Osteoblast (primary cell): ENCODE data around the gene CTSH. TPM values are rescaled to one million over a fixed set of nuclear protein-coding genes. Genes with fewer than 3 reads are reported as not detected.
A peak's percentile ranks its signal among the peaks of the same experiment; 100 is the strongest.

ENCODE experiments used
- DNase-seq: peaks from one replicate; pipeline ENCODE4 v3.0.0; 2011; ENCODE audit warnings: low spot score, mixed read lengths; ENCODE audit not compliant: insufficient read length; ENCODE audit errors: missing footprints
- H2AFZ ChIP-seq: 2 replicates; pipeline ENCODE4 v1.6.0; 2011; ENCODE audit warnings: mild to moderate bottlenecking, low read length
- H3K27ac ChIP-seq: 2 replicates; pipeline ENCODE4 v1.5.1; 2011; ENCODE audit warnings: mild to moderate bottlenecking, low read depth, low read length, moderate library complexity
- H3K27me3 ChIP-seq: 2 replicates; pipeline ENCODE4 v1.6.0; 2012; ENCODE audit warnings: mild to moderate bottlenecking, control low read depth, inconsistent platforms, low read length, moderate library complexity; ENCODE audit not compliant: insufficient read depth
- H3K36me3 ChIP-seq: 2 replicates; pipeline ENCODE4 v1.5.1; 2011; ENCODE audit warnings: mild to moderate bottlenecking, low read length, control low read depth, moderate library complexity; ENCODE audit not compliant: insufficient read depth
- H3K4me1 ChIP-seq: 2 replicates; pipeline ENCODE4 v1.5.1; 2011; ENCODE audit warnings: mild to moderate bottlenecking, low read length, control low read depth, moderate library complexity; ENCODE audit not compliant: insufficient read depth
- H3K4me2 ChIP-seq: 2 replicates; pipeline ENCODE4 v1.6.0; 2011; ENCODE audit warnings: mild to moderate bottlenecking, low read length; ENCODE audit not compliant: insufficient read depth
- H3K4me3 ChIP-seq: fragments of 200-600 bp; sonication (generic); 3 replicates; pipeline ENCODE4 v1.5.1; 2012; ENCODE audit warnings: mild to moderate bottlenecking, low read length, inconsistent platforms; ENCODE audit not compliant: insufficient read depth
- H3K79me2 ChIP-seq: 2 replicates; pipeline ENCODE4 v1.6.0; 2012; ENCODE audit warnings: mild to moderate bottlenecking, low read length, control low read depth, inconsistent platforms; ENCODE audit not compliant: insufficient read depth
- H3K9me3 ChIP-seq: 2 replicates; pipeline ENCODE4 v1.5.1; 2011; ENCODE audit warnings: low read depth, low read length, control low read depth
- H4K20me1 ChIP-seq: 2 replicates; pipeline ENCODE4 v1.6.0; 2012; ENCODE audit warnings: mild to moderate bottlenecking, low read length, control low read depth; ENCODE audit not compliant: insufficient read depth
- CTCF ChIP-seq: IDR thresholded peaks from 2 replicates; pipeline ENCODE4 v1.5.1; 2011; ENCODE audit warnings: mild to moderate bottlenecking, low read depth, low read length, moderate library complexity; ENCODE audit errors: extremely low read depth
- total RNA-seq: library from RNA; depleted of rRNA; stranded (reverse); fragments of >200 nt; gene quantifications from 2 replicates; pipeline ENCODE4 v1.2.3, GENCODE V29; 2012

The CTSH gene
- total RNA-seq, 1 donor = 4.7 TPM

- no peak overlapping the region for H3K4me2 ChIP-seq
- H3K27ac ChIP-seq = peak overlapping the region; percentile 59
- DNase-seq = peak; percentile 74
- H3K79me2 ChIP-seq = peaks cover 26% of the 10 kb centered on the region
- no peak for TF ChIP-seq CTCF
- H3K4me3 ChIP-seq = no peak overlapping the region
- no peak overlapping the region for H2AFZ ChIP-seq
- H3K4me1 ChIP-seq = peaks cover 16% of the 10 kb centered on the region
- peaks cover 74% of the 10 kb centered on the region for H3K36me3 ChIP-seq
- H3K27me3 ChIP-seq = no peaks in the 10 kb centered on the region
- H4K20me1 ChIP-seq = peaks cover 37% of the 10 kb centered on the region
- no peaks in the 10 kb centered on the region for H3K9me3 ChIP-seq
Measured at GRCh38 chr15:78915341-78916087, 29.3 kb downstream of the CTSH start.

GRCh38 chr15:78914027-78914764 is 30.6 kb downstream of the CTSH start:
- Histone ChIP-seq H3K4me3 (no peak overlapping the region), H3K4me2 (no peak overlapping the region), H3K4me1 (peaks cover 16% of the 10 kb centered on the region), H3K9me3 (no peaks in the 10 kb centered on the region), H3K27ac (peak overlapping the region; percentile 35), H3K79me2 (peaks cover 34% of the 10 kb centered on the region), H2AFZ (no peak overlapping the region), H3K36me3 (peaks cover 75% of the 10 kb centered on the region), H3K27me3 (no peaks in the 10 kb centered on the region), H4K20me1 (peaks cover 47% of the 10 kb centered on the region)
- DNase-seq = peak; percentile 76
- TF ChIP-seq CTCF = peak; percentile 47

- Histone ChIP-seq H2AFZ (no peak overlapping the region), H4K20me1 (peaks cover 49% of the 10 kb centered on the region), H3K4me3 (no peak overlapping the region), H3K79me2 (peaks cover 40% of the 10 kb centered on the region), H3K27me3 (no peaks in the 10 kb centered on the region), H3K4me1 (peaks cover 16% of the 10 kb centered on the region), H3K27ac (no peak overlapping the region), H3K4me2 (no peak overlapping the region), H3K9me3 (no peaks in the 10 kb centered on the region), H3K36me3 (peaks cover 78% of the 10 kb centered on the region)
- TF ChIP-seq CTCF = no peak
- no peak for DNase-seq
Measured at GRCh38 chr15:78913012-78913411, 31.8 kb downstream of the CTSH start.

GRCh38 chr15:78912316-78912715 is 32.5 kb downstream of the CTSH start:
- Histone ChIP-seq H3K4me3 (no peak overlapping the region), H3K27me3 (no peaks in the 10 kb centered on the region), H3K79me2 (peaks cover 39% of the 10 kb centered on the region), H3K4me2 (no peak overlapping the region), H2AFZ (no peak overlapping the region), H3K9me3 (no peaks in the 10 kb centered on the region), H4K20me1 (peaks cover 48% of the 10 kb centered on the region), H3K36me3 (peaks cover 79% of the 10 kb centered on the region), H3K4me1 (peaks cover 16% of the 10 kb centered on the region), H3K27ac (no peak overlapping the region)
- DNase-seq = no peak
- no peak for TF ChIP-seq CTCF
